ENCODE measurements around the gene SELPLG.

SELPLG gene

DNA sequence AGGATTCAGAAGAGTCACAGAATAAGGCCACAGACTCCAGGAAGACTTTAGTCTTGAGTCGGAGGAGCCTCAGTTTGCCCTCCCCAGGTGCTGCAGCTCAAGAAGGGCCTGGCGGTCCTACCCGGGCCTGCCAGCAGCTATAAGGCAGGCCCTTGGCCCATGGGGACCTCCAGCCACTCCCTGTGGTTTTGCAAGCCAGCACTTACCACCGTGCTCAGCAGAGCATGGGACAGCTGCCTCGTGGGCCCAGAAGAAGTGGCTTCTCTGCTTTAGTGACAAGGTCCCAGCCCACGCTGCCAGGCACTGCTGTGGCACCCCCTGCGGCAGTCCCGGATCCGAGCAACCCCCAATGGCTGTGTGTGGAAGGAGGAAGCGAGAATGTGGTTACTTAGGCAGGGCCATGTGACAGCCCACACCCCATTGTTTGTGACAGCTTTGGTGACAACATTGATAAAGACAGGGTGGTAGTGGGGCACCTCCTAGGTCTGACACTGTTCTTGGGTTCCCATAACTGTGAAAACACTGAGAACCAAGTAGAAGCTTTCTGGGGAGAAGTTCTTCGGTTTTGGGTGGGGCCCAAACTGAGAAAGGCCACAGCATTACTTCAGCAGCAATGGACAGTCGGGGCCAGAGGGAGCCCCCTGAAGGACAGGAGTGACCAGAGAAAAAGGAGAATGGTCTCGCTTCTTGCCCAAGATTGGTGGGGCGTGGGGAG is at the start of gene SELPLG:
Gene SELPLG (minus strand): TSS at position 361 of the 715 bp plus-strand sequence. CDS start 9,587 bp downstream, outside the sequence.
- H3K4me3 ChIP-seq (ENCODE audit: low read length), result peak within 1 kb of the TSS; percentile 85
- peak; percentile 95 for DNase-seq
- peak within 1 kb of the TSS; percentile 99 for H3K27ac ChIP-seq (ENCODE audit: low read length)
- TF ChIP-seq, protein P1, sequence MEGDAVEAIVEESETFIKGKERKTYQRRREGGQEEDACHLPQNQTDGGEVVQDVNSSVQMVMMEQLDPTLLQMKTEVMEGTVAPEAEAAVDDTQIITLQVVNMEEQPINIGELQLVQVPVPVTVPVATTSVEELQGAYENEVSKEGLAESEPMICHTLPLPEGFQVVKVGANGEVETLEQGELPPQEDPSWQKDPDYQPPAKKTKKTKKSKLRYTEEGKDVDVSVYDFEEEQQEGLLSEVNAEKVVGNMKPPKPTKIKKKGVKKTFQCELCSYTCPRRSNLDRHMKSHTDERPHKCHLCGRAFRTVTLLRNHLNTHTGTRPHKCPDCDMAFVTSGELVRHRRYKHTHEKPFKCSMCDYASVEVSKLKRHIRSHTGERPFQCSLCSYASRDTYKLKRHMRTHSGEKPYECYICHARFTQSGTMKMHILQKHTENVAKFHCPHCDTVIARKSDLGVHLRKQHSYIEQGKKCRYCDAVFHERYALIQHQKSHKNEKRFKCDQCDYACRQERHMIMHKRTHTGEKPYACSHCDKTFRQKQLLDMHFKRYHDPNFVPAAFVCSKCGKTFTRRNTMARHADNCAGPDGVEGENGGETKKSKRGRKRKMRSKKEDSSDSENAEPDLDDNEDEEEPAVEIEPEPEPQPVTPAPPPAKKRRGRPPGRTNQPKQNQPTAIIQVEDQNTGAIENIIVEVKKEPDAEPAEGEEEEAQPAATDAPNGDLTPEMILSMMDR (IDR thresholded peaks at IDR 0.05; ENCODE audit: low read length), result peak; percentile 46
- TF ChIP-seq EZH2 (optimal IDR thresholded peaks at IDR 0.05; ENCODE audit: low read depth, low read length), result no peak
- no peaks in the 10 kb centered on the region for H3K27me3 ChIP-seq (replicated peaks; ENCODE audit: insufficient read depth, low read length)
- H2AFZ ChIP-seq (ENCODE audit: low read length), result no peak within 1 kb of the TSS
- H3K9me3 ChIP-seq (replicated peaks; ENCODE audit: insufficient read depth, low read length), result no peaks in the 10 kb centered on the region
- no peaks in the 10 kb centered on the region for H4K20me1 ChIP-seq (ENCODE audit: insufficient read depth, low read length)
- peak within 1 kb of the TSS; percentile 99 for H3K9ac ChIP-seq (ENCODE audit: low read length)
- H3K4me2 ChIP-seq (ENCODE audit: low read depth, low read length), result peak within 1 kb of the TSS; percentile 96
- peaks cover 69% of the 10 kb centered on the region for H3K79me2 ChIP-seq (ENCODE audit: low read length)
- no peaks in the 10 kb centered on the region for H3K9me2 ChIP-seq (replicated peaks; ENCODE audit: insufficient read depth, low read length)
- H3F3A ChIP-seq (ENCODE audit: insufficient read depth, low read length), result peaks cover 94% of the 10 kb centered on the region
- H3K4me1 ChIP-seq (ENCODE audit: low read length), result peaks cover 52% of the 10 kb centered on the region
- no peaks in the 10 kb centered on the region for H3K36me3 ChIP-seq (replicated peaks; ENCODE audit: insufficient read depth, low read length)

DNA sequence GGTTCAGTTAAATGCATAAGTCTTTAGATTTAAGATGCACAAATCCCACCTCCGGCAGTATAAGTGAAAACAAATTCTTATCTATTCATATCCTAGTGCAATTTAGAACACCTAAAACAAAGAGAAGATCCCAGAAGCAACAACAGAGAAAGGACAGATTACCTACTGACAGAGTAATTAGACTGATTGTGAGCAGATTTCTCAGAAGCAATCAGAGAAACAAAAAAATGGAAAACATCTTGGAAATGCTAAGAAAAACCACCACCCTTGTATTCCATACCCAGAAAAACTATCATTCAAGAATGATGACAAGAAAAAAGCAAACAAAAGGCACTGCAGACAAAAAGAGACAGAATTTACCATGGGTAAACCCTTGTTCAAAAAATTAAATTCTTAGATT is 47.6 kb upstream of the SELPLG start:
- peaks cover 7% of the 10 kb centered on the region; the same call in 1 of the 2 replicates for H3K36me3 ChIP-seq (replicated peaks; ENCODE audit: insufficient read depth, low read length)
- no peaks in the 10 kb centered on the region for H3K9me2 ChIP-seq (replicated peaks; ENCODE audit: insufficient read depth, low read length)
- peaks cover 88% of the 10 kb centered on the region for H3K79me2 ChIP-seq (ENCODE audit: low read length)
- no peak overlapping the region for H2AFZ ChIP-seq (ENCODE audit: low read length)
- H3K9me3 ChIP-seq (replicated peaks; ENCODE audit: insufficient read depth, low read length), result no peaks in the 10 kb centered on the region
- H3K27ac ChIP-seq (ENCODE audit: low read length), result peak overlapping the region; percentile 94; the same call in 1 of the 2 replicates
- no peak overlapping the region for H3K4me3 ChIP-seq (ENCODE audit: low read length)
- peaks cover 67% of the 10 kb centered on the region for H3K4me1 ChIP-seq (ENCODE audit: low read length)
- no peaks in the 10 kb centered on the region for H3K27me3 ChIP-seq (replicated peaks; ENCODE audit: insufficient read depth, low read length)
- H3K9ac ChIP-seq (ENCODE audit: low read length), result no peak overlapping the region
- H3F3A ChIP-seq (ENCODE audit: insufficient read depth, low read length), result peaks cover 40% of the 10 kb centered on the region
- H4K20me1 ChIP-seq (ENCODE audit: insufficient read depth, low read length), result no peaks in the 10 kb centered on the region
- TF ChIP-seq, protein P1 (IDR thresholded peaks at IDR 0.05; ENCODE audit: low read length), result no peak
- TF ChIP-seq EZH2phosphoT487 (IDR thresholded peaks at IDR 0.05; ENCODE audit: low read length) (no peak), EZH2 (optimal IDR thresholded peaks at IDR 0.05; ENCODE audit: low read depth, low read length) (no peak)
- no peak for DNase-seq
- no peak overlapping the region for H3K4me2 ChIP-seq (ENCODE audit: low read depth, low read length)

DNA sequence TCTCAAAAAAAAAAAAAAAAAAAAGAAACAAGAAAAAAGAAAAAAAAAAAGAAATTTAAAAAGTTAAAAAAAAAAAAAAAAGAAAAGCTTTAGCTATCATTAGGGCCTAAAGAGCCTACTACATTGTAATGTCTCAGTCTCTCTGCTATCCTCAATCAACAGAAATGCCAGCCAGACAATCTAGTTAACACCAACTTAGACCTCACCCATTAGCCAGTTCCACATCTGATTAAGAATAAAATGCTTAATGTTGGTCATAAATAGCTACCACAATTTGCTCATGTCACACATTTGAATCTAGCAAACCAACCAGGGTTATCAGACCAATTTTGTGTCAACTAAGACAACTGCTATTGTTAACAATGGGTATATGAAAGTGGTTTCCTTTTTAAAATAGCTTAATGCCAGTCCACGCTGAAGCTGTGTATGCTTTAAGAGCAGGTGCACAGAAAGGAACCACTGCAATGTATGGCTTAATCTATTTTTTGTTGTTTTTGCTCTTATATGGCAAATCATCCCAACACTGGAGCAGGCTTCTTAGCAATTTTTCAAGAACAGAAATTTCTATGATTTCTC is 45.5 kb upstream of the SELPLG start:
- peak; percentile 93 for DNase-seq
- H3K27me3 ChIP-seq (replicated peaks; ENCODE audit: insufficient read depth, low read length), result no peaks in the 10 kb centered on the region
- peak overlapping the region; percentile 72 for H3K4me2 ChIP-seq (ENCODE audit: low read depth, low read length)
- peaks cover 10% of the 10 kb centered on the region; the same call in 1 of the 2 replicates for H3K36me3 ChIP-seq (replicated peaks; ENCODE audit: insufficient read depth, low read length)
- H3K9me2 ChIP-seq (replicated peaks; ENCODE audit: insufficient read depth, low read length), result no peaks in the 10 kb centered on the region
- no peaks in the 10 kb centered on the region for H3K9me3 ChIP-seq (replicated peaks; ENCODE audit: insufficient read depth, low read length)
- H3K79me2 ChIP-seq (ENCODE audit: low read length), result peaks cover 87% of the 10 kb centered on the region
- peaks cover 49% of the 10 kb centered on the region for H3K4me1 ChIP-seq (ENCODE audit: low read length)
- peak overlapping the region; percentile 23; the same call in 1 of the 2 replicates for H3K4me3 ChIP-seq (ENCODE audit: low read length)
- H3K27ac ChIP-seq (ENCODE audit: low read length), result peak overlapping the region; percentile 94
- no peak overlapping the region for H2AFZ ChIP-seq (ENCODE audit: low read length)
- no peaks in the 10 kb centered on the region for H4K20me1 ChIP-seq (ENCODE audit: insufficient read depth, low read length)
- H3K9ac ChIP-seq (ENCODE audit: low read length), result peak overlapping the region; percentile 40
- peaks cover 31% of the 10 kb centered on the region for H3F3A ChIP-seq (ENCODE audit: insufficient read depth, low read length)
- TF ChIP-seq EZH2 (optimal IDR thresholded peaks at IDR 0.05; ENCODE audit: low read depth, low read length), result no peak
